SKM-1 treated with dmso at 0.1 percent for 144 hours (cell line): ENCODE results near the gene CPT1B.

ENCODE experiments used
- DNase-seq: peaks from one replicate; lab custom pipeline; 2025; ENCODE audit not compliant: unreplicated experiment; lab: John Stamatoyannopoulos, UW

The CPT1B gene

DNA sequence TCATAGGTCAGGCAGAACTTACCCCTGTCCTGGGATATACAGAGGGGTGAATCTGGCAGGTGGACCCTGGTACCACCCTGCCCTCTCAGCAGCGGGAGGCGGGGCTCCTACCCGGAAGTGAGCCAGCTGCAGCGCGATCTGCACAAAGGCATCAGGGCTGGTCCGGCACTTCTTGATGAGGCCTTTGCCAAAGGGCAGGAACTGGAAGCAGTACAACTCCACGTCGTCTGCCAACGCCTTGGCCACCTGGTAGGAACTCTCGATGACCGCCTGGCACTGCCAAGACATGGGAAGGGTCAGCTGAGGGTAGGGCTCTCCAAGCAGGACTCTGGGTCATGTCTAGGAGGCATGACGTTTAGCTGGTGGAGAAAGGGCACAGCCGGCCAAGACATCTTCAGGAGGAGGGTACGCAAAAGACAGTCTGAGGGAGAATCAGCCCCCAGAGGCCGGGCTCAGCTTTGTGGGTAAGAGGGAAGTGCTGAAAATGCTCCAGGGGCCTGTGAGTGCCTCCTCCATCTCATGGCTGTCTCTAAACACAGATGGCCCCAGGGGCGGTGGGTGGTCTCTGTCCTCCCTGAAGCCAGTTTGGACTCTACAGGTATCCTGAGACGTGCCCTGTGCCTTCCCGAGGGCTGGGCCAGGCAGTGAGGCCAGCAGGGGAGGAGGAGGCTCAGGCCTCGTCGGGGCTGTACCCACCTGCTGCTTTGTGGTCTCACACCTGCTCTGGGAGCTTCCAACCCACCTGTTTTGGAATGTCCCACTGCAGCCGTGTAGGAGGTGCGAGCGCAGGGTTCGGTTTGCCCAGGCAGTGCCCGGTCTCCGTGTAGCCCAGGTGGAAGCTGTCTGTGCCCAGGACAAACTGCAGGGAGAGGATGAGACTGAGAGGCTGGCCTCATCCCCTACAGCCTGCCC, 6.7 kb downstream of the CPT1B start:
- DNase-seq, result no peak

DNA sequence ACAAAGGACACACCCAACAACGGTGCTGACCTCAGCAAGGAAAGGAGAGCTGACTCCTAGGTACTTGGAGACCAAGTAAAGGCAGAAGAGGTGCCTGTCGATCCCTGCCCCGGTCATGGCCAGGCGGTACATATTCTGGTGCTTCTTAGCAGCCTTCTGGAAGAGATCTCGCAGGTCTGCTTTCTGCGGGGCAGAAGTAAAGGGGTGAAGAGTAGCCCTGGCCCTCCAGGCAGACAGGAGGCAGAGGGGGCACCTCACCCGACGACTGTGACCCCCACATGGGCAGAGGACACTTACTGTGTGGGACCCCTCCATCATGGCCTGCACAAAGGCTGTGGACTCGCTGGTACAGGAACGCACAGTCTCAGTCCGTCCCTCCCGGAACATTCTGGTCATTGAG, 7.4 kb downstream of the CPT1B start:
- DNase-seq, result no peak

DNA sequence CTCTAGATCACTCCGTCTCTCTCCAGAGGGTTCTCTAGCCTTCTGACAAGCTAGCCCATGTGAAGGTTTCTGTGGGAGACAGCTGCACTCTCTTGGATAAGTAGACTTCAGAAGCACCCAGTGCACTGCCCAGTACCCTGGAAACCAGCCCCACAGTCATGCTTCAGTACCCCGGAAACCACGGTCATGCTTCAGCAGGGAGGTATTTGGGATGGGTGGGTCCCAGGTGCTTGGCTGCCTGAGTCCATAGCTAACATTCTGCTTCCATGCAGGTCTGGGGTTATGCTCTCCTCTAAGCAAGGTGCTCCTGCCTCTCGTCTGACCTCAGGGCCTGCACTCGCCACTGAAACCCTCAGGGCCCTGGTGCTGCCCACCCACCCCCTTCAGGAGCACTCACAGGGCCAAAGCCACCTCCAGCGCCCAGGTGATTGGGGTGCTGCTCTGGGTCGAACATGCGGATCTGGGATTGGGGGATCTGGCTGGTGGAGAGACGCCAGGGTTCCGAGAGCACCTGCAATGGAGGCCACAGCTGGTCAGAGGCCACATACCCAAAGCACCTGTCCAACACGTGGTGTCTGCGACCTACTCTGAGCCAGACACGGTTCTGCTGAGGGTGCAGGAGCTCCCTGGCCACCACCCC, 8.2 kb downstream of the CPT1B start:
- DNase-seq, result no peak

DNA sequence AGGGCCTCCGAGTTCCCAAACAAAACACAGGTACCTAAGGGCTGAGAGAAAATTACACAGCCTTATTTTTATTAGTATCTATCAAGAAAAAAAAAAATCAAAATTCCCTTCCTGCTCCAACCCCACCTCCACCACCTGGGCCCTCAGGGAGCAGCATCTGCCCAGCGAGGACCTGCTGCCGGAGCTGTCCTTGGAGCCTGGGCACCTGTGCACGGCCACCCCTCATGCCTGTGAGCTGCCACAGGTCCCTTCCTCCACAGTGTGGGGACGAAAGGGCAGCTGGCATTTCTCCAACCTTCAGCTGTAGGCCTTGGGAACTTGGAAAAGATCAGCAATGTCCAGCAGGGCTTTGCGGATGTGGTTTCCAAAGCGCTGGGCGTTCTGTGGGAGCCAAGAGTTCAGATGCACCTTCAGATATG, 9.2 kb downstream of the CPT1B start:
- no peak for DNase-seq

DNA sequence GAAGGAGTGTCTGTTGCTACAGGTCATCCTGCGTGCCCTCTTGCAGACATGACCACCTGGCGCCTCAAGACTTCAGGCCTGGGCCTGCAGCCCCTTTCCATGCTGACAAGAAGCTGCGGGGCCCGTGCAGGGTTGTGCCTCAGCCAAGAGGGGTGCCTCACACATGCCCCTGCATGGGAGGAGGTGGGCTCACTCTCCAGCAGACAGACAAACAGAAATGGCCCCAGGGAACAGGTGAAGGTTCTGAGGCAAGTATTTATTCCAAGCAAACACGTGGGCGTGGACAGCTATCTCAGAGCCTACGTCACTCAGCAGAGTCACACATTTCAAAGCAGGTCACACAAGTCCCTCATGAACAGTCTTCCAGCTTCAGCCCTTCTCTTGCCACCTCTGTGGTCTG, 9.6 kb downstream of the CPT1B start:
- DNase-seq, result no peak

DNA sequence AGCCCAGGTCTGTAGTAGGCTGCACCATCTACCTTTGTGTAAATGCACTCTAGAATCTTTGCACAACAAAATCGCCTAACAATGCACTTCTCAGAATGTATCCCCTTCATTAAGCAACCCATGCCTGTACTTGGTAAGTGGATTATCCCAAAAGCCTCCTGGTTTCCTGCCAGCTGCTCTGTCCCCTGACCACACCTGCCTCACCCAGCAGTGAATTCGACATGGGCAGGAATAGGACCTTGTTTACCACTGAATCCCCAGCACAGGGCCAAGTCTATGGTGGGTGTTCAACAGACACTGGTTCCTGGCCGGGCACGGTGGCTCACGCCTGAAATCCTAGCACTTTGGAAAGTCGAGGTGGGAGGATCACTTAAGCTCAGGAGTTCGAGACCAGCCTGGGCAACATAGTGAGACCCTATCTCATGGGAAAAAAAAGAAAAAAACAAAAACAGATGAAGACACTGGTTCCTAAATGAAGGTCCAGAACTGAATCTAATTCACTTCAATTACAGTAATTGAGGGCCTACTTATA, 10.4 kb downstream of the CPT1B start:
- no peak for DNase-seq

DNA sequence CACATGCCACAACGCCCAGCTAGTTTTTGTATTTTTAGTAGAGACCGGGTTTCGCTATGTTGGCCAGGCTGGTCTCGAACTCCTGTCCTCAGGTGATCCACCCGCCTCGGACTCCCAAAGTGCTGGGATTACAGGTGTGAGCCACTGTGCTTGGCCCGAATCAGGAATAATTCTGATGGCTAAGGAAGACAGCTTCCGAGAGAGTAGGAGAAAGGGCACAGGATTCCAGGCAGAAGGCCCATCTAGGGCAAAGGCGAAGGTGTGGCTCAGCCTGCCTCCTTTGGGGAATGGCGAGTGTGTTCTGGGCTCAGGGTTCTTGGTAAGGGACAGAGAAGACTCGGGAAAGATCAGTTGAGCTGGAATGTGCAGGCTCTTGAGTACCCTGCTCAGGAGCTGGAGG, 13.9 kb downstream of the CPT1B start:
- no peak for DNase-seq

DNA sequence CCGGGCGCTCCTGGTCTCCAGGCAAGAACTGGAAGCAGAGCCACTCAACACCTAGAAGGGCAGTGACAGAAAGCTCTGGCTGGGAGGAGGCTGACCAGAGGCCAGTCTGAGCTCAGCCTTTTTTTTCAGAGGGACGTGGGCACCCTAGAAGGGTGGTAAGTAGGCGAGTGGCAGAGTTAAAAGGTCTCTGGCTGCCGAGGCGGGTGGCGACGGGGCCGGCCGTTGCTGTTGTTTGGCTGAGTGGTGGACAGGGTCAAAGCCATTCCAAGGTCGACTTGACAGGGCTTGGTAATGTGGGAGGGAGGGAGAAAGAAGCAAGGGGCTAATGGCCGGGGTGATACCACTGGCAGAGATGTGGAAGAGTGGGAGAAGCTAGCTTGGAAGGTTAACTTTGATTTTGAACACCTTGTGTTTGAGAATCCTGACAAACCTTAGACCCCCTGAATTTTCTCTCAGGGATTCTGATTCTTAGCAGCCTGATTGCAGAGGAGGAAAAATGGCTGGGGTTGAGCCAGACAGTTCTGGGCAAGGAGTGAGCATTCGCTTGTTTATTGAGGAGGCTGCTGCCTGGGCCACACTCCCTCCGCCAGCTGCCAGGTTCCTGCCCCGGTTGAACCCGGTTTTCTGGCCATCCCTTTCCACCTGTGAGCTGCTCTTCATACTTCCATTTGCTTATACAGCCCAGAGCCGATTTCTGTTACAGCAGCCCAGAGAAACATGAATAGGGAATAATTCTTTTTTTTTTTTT, 14.6 kb downstream of the CPT1B start:
- no peak for DNase-seq

DNA sequence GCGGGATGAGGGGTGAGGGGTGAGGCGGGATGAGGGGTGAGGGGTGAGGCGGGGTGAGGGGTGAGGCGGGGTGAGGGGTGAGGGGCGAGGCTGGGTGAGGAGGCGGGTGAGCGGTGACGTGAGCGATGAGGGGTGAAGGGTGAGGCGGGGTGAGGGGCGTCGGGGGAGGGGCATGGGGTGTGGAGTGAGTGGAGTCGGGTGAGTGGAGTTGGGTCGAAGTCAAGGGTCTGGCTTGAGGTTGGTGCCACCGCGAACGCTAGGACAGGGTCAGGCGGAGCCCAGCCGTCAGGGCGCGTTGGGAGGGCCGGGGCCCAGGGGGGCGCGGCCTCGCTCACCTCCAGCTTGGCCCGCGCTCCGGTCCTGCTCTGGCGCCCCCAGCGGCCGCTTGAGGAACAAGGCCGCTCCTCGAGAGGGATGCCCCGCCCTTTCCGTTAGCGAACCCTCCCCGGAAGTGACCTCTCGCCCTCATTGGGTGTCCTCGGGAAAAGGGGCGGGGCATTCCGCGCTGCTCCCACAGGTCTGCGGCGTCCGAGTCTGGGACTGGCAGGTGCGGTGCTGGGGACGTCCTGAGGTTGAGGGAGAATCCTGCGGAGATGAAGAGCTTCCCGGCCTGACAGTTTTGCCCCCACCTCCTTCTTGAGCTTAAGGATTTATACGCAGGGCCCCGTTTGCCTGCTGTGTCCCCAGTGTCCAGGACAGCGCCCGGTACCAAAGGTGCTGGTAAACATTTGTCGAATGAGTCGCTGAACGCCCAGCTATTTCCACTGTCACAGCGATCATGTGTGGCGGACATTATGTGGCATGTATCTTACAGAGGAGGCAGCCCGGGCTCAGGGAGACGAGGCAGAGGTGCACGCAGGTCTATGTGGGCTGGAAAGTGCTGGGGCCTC, 15.5 kb downstream of the CPT1B start, which contains the start of gene SYCE3:
Gene SYCE3, minus strand, starts transcription at position 397 of the 890 bp plus-strand sequence. CDS start 6,514 bp downstream, outside the sequence.
- DNase-seq, result peak; percentile 96

DNA sequence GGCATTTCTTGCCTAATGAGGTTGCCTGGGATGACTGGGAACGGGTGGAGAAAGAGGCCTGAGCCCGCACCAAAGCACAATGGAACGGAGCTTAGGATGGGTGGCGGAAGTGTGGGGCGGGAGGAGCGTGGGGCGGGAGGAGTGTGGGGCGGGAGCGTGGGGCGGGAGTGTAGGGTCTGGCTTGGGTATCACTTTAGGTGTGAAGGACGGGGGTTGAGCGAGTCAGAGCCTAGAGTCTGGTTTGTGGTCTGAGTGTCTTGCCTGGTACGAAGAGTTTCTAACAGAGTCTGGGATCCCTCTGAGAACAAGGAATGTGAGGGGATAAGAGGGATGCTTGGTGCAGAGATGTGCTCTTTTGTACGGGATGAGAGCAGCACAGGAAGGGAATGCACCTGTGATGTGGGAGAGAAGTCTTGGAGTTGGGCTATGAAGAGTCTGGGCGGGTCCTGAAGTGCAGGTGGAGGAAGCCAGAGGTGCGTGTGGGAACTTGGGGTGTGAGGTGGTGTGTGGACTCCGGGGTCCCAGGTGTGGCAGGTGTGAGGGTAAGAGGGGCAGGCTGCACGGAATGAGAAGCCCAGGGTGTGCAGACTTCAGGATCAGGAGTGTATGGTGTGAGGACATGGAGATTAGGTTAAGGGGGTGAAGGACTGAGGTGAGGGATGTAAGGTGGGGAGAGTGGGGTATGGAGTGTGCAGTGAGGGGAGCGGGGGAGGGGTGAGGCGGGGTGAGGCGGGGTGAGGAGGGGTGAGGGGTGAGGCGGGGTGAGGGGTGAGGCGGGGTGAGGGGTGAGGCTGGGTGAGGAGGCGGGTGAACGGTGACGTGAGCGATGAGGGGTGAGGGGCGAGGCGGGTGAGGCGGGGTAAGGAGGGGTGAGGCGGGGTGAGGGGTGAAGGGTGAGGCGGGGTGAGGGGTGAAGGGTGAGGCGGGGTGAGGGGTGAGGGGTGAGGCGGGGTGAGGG, 16.5 kb downstream of the CPT1B start:
- no peak for DNase-seq

DNA sequence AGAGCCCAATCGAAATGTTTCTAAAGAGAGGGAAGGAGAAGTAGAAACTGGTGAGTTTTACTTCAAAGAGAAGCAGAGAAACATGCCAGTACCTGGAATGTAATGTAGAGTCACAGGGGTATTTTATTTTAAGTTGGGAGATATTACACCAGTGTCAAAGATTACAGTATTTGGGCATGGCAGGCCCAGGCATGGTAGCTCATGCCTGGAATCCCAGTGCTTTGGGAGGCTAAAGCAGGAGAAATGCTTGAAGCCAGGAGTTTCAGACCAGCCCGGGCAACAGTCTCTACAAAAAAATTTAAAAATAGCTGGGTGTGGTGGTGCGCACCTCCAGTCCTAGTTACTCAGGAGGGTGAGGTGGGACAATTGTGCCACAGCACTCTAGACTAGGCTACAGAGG, 18.2 kb downstream of the CPT1B start:
- no peak for DNase-seq

DNA sequence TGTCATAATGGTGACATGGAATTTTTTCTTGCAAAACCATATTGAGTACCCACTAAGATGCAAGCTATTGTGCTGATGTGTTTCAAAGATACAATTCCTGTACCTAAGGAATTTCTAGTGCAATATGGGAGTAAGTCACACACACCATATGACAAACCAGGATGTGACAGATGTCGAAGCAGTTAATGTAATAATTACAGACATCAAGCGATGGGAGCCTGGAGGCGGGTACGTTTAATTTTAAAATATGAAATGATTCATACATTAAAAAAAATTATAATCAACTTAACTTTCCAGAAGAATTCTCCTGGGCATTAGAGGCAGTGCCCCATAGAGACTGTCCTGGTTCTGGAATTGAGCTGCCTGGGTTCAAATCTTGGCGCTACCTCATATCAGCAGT, 21.5 kb downstream of the CPT1B start:
- no peak for DNase-seq

DNA sequence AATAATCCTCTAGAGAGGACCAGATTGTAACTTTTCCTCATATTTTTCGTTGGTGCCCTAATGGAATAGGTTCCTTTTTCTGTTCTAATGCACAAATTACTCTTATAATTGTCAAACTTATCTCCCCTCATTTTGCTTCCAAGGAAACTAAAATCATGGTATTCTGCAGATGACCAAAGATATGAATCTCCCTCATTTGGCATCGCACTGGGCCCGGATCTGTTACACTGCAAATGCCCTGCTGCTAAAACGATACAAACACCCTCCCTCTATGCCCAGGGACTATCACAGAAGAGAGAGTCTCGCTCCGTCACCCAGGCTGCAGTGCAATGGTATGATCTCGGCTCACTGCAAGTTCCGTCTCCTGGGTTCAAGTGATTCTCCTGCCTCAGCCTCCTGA, 24.9 kb downstream of the CPT1B start:
- DNase-seq, result no peak

DNA sequence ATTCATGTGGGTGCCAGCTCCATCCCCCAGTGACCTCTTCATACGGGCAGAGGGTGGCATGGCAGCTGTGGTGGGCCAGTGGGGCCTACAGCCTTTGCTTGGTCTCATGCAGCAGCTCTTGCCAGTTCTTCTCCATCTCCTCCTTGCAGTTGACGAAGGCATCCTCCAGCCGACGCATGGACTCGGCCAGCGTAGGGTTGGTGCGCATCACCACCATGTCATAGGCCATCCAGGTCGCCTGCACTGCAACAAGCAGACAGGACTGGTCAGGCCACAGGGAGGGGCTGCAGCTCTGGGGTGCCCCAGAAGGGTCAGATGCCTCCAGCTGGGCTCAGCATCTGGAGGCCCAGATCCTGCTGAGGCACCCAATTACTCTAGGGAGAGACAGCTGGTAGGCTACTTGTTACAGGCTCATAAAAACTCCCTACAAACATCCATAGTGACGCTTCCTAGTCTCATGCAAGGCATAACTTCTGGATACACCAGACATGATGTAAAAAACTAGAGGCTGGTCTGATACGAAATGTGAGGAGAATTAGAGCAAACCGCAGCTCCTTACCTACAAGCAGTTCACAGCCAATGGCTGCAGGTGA, 27.0 kb downstream of the CPT1B start:
- no peak for DNase-seq

DNA sequence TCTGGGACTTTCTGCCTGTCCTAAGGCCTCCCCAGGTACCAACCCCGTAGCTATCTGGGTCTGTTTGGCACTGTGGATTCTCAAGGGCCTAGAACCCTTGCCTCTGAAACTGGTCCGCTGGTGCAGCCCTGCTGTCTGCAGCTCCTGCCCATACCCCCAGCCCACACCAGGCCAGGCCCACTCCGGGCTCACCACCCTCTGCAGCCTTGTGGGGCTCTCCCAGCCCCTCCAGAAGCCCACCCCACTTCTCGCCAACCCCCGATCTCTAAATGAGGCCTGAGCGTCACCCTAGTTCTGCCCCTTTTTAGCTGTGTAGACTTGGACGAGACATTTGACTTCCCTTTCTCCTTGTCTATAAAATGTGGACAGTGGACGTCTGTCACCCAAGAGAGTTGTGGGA, 27.8 kb downstream of the CPT1B start:
- DNase-seq, result no peak

DNA sequence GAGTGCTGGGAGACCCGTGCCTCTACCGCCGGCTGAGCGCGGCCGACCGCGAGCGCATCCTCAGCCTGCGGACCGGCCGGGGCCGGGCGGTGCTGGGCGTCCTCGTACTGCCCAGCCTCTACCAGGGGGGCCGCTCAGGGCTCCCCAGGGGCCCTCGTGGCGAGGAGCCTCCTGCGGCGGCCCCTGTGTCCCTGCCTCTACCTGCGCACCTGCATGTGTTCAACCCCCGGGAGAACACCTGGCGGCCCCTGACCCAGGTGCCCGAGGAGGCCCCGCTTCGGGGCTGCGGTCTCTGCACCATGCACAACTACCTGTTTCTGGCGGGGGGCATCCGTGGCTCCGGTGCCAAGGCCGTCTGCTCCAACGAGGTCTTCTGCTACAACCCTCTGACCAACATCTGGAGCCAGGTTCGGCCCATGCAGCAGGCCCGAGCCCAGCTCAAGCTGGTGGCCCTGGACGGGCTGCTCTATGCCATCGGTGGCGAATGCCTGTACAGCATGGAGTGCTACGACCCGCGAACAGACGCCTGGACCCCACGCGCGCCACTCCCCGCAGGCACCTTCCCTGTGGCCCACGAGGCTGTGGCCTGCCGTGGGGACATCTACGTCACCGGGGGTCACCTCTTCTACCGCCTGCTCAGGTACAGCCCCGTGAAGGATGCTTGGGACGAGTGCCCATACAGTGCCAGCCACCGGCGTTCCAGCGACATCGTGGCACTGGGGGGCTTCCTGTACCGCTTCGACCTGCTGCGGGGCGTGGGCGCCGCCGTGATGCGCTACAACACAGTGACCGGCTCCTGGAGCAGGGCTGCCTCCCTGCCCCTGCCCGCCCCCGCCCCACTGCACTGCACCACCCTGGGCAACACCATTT, 29.1 kb downstream of the CPT1B start:
- DNase-seq, result no peak

DNA sequence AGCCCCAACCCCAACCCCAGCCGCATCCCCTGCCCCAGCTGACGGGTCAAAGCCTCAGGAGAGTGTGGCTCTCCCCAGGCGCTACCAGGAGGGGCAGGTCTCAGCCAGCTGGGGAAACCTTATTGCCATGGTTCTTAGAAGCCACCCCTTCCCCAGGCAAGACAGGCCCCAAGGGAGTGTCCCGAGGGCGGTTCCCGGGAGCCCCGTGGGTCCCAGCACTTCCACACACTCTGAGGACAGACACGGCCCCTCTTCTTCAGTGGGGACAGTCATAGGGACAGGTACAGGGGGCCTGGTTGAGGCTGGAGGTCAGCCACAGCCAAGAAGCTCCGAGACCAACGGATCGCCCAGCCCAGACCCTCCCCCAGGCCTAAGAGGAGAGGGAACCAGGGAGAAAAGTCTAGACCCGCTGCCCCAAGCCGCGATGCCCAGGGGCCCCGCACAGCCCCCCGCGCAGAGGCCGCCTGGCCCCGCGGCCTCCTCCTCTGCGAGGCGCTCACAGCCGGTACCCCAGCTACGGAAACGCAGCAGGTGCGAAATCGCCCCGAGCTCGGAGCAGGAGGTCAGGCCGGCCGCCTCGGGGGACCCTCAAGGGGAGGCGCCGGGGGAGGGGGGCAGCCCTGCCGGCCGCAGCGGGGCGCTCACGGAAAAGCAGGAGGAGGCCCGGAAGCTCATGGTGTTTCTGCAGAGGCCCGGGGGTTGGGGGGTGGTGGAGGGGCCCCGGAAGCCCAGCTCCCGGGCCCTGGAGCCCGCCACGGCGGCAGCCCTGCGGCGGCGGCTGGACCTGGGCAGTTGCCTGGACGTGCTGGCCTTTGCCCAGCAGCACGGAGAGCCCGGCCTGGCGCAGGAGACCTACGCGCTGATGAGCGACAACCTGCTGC, 29.9 kb downstream of the CPT1B start:
- no peak for DNase-seq
